ENCODE data around the gene FSTL4. TPM values are rescaled to one million over a fixed set of nuclear protein-coding genes. Genes with fewer than 3 reads are reported as not detected.

The FSTL4 gene
- total and polyA plus RNA-seq, 2 of the 13 experiments (the other 11 are each of a cell fraction or from before 2014, with no cell fraction given): 2.1 to 3.0 TPM

DNA sequence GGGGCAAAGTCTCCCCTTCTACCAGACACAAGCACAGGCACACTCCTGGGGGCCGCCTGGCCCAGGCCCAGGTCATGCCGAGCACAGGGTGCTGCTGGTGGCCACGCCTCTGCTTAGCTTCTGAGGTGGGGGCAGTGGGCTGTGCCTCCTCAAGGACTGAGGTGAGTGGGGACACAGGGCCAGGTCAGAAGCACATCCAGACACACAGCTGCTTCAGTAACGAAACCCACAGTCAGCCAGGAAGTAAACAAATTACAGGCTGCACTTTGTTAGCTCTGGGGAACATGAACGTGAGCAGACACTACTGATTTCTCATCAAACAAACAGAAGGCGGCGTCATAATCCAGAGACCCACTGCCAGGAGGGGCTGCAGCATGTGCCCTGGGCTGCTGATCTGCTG, 368.1 kb downstream of the FSTL4 start (continued):
- TF ChIP-seq, protein P1, sequence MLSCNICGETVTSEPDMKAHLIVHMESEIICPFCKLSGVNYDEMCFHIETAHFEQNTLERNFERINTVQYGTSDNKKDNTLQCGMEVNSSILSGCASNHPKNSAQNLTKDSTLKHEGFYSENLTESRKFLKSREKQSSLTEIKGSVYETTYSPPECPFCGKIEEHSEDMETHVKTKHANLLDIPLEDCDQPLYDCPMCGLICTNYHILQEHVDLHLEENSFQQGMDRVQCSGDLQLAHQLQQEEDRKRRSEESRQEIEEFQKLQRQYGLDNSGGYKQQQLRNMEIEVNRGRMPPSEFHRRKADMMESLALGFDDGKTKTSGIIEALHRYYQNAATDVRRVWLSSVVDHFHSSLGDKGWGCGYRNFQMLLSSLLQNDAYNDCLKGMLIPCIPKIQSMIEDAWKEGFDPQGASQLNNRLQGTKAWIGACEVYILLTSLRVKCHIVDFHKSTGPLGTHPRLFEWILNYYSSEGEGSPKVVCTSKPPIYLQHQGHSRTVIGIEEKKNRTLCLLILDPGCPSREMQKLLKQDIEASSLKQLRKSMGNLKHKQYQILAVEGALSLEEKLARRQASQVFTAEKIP (CRISPR knock-in tag; IDR thresholded peaks at IDR 0.05; ENCODE audit: borderline replicate concordance): no peak
- TF ChIP-seq SSRP1 (CRISPR knock-in tag; IDR thresholded peaks at IDR 0.05) (no peak), ATF7 (IDR thresholded peaks at IDR 0.05) (no peak), ATF7 (CRISPR knock-in tag; IDR thresholded peaks at IDR 0.05) (no peak), IKZF4 (CRISPR knock-in tag; IDR thresholded peaks at IDR 0.05; ENCODE audit: borderline replicate concordance, low read depth, not compliant biosample characterization) (no peak), NFKB2 (CRISPR knock-in tag; IDR thresholded peaks at IDR 0.05; ENCODE audit: borderline replicate concordance) (no peak), ZNF775 (CRISPR knock-in tag; IDR thresholded peaks at IDR 0.05; ENCODE audit: borderline replicate concordance) (no peak), ESRRA (CRISPR knock-in tag; IDR thresholded peaks at IDR 0.05; ENCODE audit: low read depth) (0 out of 2 replicates have a peak, but pooled peaks have one; percentile 39), ZMAT3 (CRISPR knock-in tag; conservative IDR thresholded peaks at IDR 0.05) (no peak), PAWR (CRISPR knock-in tag; IDR thresholded peaks at IDR 0.05; ENCODE audit: borderline replicate concordance) (no peak), FOXP1 (IDR thresholded peaks at IDR 0.05) (no peak), FOXP1 (CRISPR knock-in tag; IDR thresholded peaks at IDR 0.05) (peak; percentile 84), HDAC1 (CRISPR knock-in tag; IDR thresholded peaks at IDR 0.05) (peak; percentile 46; the same call in 1 of the 2 replicates), SKI (IDR thresholded peaks at IDR 0.05; ENCODE audit: partially characterized antibody) (peak; percentile 70), TARDBP (CRISPR knock-in tag; IDR thresholded peaks at IDR 0.05) (peak; percentile 43; the same call in 1 of the 2 replicates), ETV5 (CRISPR knock-in tag; IDR thresholded peaks at IDR 0.05; ENCODE audit: borderline replicate concordance) (0 out of 2 replicates have a peak, but pooled peaks have one; percentile 22), ZKSCAN8 (CRISPR knock-in tag; IDR thresholded peaks at IDR 0.05; ENCODE audit: borderline replicate concordance) (no peak), SOX5 (CRISPR knock-in tag; IDR thresholded peaks at IDR 0.05; ENCODE audit: borderline replicate concordance) (0 out of 2 replicates have a peak, but pooled peaks have one; percentile 30), ZNF12 (CRISPR knock-in tag; IDR thresholded peaks at IDR 0.05) (peak; percentile 88), RARA (CRISPR knock-in tag; IDR thresholded peaks at IDR 0.05) (peak; percentile 62), ZNF124 (CRISPR knock-in tag; IDR thresholded peaks at IDR 0.05) (no peak)
- TF ChIP-seq, protein P2, sequence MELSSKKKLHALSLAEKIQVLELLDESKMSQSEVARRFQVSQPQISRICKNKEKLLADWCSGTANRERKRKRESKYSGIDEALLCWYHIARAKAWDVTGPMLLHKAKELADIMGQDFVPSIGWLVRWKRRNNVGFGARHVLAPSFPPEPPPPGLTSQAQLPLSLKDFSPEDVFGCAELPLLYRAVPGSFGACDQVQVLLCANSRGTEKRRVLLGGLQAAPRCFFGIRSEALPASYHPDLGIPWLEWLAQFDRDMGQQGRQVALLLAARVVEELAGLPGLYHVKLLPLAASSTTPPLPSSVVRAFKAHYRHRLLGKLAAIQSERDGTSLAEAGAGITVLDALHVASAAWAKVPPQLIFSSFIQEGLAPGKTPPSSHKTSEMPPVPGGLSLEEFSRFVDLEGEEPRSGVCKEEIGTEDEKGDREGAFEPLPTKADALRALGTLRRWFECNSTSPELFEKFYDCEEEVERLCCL (CRISPR knock-in tag; IDR thresholded peaks at IDR 0.05; ENCODE audit: borderline replicate concordance): no peak
- TF ChIP-seq, protein P3, sequence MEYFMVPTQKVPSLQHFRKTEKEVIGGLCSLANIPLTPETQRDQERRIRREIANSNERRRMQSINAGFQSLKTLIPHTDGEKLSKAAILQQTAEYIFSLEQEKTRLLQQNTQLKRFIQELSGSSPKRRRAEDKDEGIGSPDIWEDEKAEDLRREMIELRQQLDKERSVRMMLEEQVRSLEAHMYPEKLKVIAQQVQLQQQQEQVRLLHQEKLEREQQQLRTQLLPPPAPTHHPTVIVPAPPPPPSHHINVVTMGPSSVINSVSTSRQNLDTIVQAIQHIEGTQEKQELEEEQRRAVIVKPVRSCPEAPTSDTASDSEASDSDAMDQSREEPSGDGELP (IDR thresholded peaks at IDR 0.05; ENCODE audit: borderline replicate concordance, low read depth): peak; percentile 53; the same call in 1 of the 2 replicates
- TF ChIP-seq, protein P4, sequence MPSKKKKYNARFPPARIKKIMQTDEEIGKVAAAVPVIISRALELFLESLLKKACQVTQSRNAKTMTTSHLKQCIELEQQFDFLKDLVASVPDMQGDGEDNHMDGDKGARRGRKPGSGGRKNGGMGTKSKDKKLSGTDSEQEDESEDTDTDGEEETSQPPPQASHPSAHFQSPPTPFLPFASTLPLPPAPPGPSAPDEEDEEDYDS (CRISPR knock-in tag; IDR thresholded peaks at IDR 0.05): no peak

All from HepG2 (cell line).